H1 (cell line): ENCODE data around the gene GRIA3. TPM values are rescaled to one million over a fixed set of nuclear protein-coding genes. Genes with fewer than 3 reads are reported as not detected.
"Not testable (repeated sequence)": the region's sequence is repeated elsewhere in the genome, so short reads cannot be mapped to it uniquely, and the experiment has no call there.

Experiments
- CTCF ChIA-PET: fragments of 300-600 bp; sonication (Branson Sonifier 250); formaldehyde crosslinking; loops from one replicate; lab custom pipeline; 2021; ENCODE audit not compliant: partially characterized antibody; lab: Charles Lee
- POLR2A ChIA-PET: fragments of 300-600 bp; sonication (Branson Sonifier 250); formaldehyde crosslinking; loops from one replicate; lab custom pipeline; 2021; ENCODE audit warnings: inconsistent platforms; ENCODE audit not compliant: partially characterized antibody; lab: Charles Lee
- DNase-seq, 2 experiments: peaks; one replicate each; pipeline versions ENCODE4 v3.0.0 to v3.0.0-alpha.2; 2010 to 2022; ENCODE audit warnings: low spot score in 2 of 2, low read depth in 1 of 2, mixed read lengths in 1 of 2
- FAIRE-seq: peaks from 2 replicates; lab custom pipeline; 2011; peaks lifted over from hg19 to GRCh38; lab: Jason Lieb, UNC
- H2AFZ ChIP-seq: 2 replicates; pipeline ENCODE4 v1.8.1; 2012; ENCODE audit warnings: low read length, inconsistent platforms
- H2AK5ac ChIP-seq: 2 replicates; pipeline ENCODE4 v1.6.1; 2013; ENCODE audit warnings: low read depth, low read length
- H2BK120ac ChIP-seq: replicated peaks from 2 replicates; pipeline ENCODE3; 2013; ENCODE audit warnings: low read depth, low read length, inconsistent platforms
- H2BK12ac ChIP-seq: 2 replicates; pipeline ENCODE4 v1.6.1; 2013; ENCODE audit warnings: low read depth, low read length
- H2BK15ac ChIP-seq: 2 replicates; pipeline ENCODE4 v1.6.1; 2013; ENCODE audit warnings: low read length
- H2BK20ac ChIP-seq: 2 replicates; pipeline ENCODE4 v1.6.1; 2013; ENCODE audit warnings: low read length
- H2BK5ac ChIP-seq: 2 replicates; pipeline ENCODE4 v1.6.1; 2013; ENCODE audit warnings: low read depth, low read length
- H3K14ac ChIP-seq: 2 replicates; pipeline ENCODE4 v1.6.1; 2013; ENCODE audit warnings: inconsistent platforms; ENCODE audit not compliant: insufficient read length
- H3K18ac ChIP-seq: 2 replicates; pipeline ENCODE4 v1.6.1; 2013; ENCODE audit warnings: low read length; ENCODE audit errors: extremely low read depth
- H3K23ac ChIP-seq: 2 replicates; pipeline ENCODE4 v1.6.1; 2013; ENCODE audit warnings: inconsistent platforms; ENCODE audit not compliant: insufficient read length
- H3K23me2 ChIP-seq: 2 replicates; pipeline ENCODE4 v1.6.1; 2013; ENCODE audit warnings: low read depth, low read length
- H3K27ac ChIP-seq: 2 replicates; pipeline ENCODE4 v1.6.1; 2011; ENCODE audit warnings: low read depth, low read length, inconsistent platforms
- H3K27me3 ChIP-seq, 4 experiments: replicated peaks in 1 of 4; 1 replicate in 1 of 4; 2 replicates in 3 of 4; pipeline versions ENCODE4 v1.6.1 to v1.8.1; 2011 to 2013; ENCODE audit warnings: low read length in 3 of 4, mild to moderate bottlenecking in 3 of 4, inconsistent platforms in 2 of 4, mixed read lengths in 2 of 4, moderate library complexity in 1 of 4; ENCODE audit not compliant: control insufficient read depth in 3 of 4, insufficient read depth in 3 of 4; ENCODE audit errors: extremely low read depth in 1 of 4
- H3K36me3 ChIP-seq, 4 experiments: 2 replicates each; pipeline versions ENCODE4 v1.6.1 to v1.8.1; 2011 to 2013; ENCODE audit warnings: mild to moderate bottlenecking in 4 of 4, low read length in 3 of 4, moderate library complexity in 2 of 4, control low read depth in 1 of 4, inconsistent platforms in 1 of 4; ENCODE audit not compliant: insufficient read depth in 4 of 4, control insufficient read depth in 2 of 4
- H3K4ac ChIP-seq: replicated peaks from 2 replicates; pipeline ENCODE3; 2013; ENCODE audit warnings: low read length, low read depth, mixed read lengths, inconsistent platforms; ENCODE audit not compliant: insufficient read length
- H3K4me1 ChIP-seq, 4 experiments: replicated peaks in 1 of 4; 1 replicate in 1 of 4; 2 replicates in 3 of 4; pipeline versions ENCODE4 v1.6.1 to v1.8.1; 2011 to 2013; ENCODE audit warnings: low read length in 3 of 4, inconsistent platforms in 2 of 4, mixed read lengths in 1 of 4; ENCODE audit not compliant: insufficient read depth in 4 of 4, control insufficient read depth in 3 of 4
- H3K4me2 ChIP-seq, 2 experiments: 2 replicates each; pipeline versions ENCODE4 v1.6.1 to v1.8.1; 2011 to 2013; ENCODE audit warnings: low read depth in 2 of 2, low read length in 2 of 2, control low read depth in 1 of 2, inconsistent platforms in 1 of 2, mild to moderate bottlenecking in 1 of 2; ENCODE audit not compliant: insufficient read depth in 1 of 2
- H3K4me3 ChIP-seq, 4 experiments: fragments of 200-600, 300-600 bp in 1 of 4; sonication (generic), shearing (Covaris generic), sonication (Bioruptor Twin) in 1 of 4; 2 replicates each; pipeline versions ENCODE4 v1.5.1 to v1.8.1; 2011 to 2016; ENCODE audit warnings: low read length in 4 of 4, low read depth in 3 of 4, control low read depth in 2 of 4, inconsistent platforms in 2 of 4, mild to moderate bottlenecking in 2 of 4, mixed read lengths in 1 of 4, moderate library complexity in 1 of 4; ENCODE audit not compliant: insufficient read depth in 2 of 4; ENCODE audit errors: extremely low read depth in 1 of 4
- H3K56ac ChIP-seq: replicated peaks from 2 replicates; pipeline ENCODE3; 2013; ENCODE audit warnings: low read depth, mild to moderate bottlenecking, mixed read lengths, low read length, inconsistent platforms; ENCODE audit not compliant: insufficient read length
- H3K79me1 ChIP-seq: 2 replicates; pipeline ENCODE4 v1.6.1; 2013; ENCODE audit warnings: low read depth, low read length, control low read depth
- H3K79me2 ChIP-seq, 2 experiments: 2 replicates each; pipeline versions ENCODE4 v1.6.1 to v1.8.1; 2012 to 2013; ENCODE audit warnings: low read length in 2 of 2, mild to moderate bottlenecking in 2 of 2, inconsistent platforms in 1 of 2; ENCODE audit not compliant: insufficient read depth in 2 of 2, control insufficient read depth in 1 of 2
- H3K9ac ChIP-seq, 4 experiments: replicated peaks in 1 of 4; 1 replicate in 1 of 4; 2 replicates in 3 of 4; pipeline versions ENCODE4 v1.6.1 to v1.8.1; 2011 to 2013; ENCODE audit warnings: low read depth in 3 of 4, low read length in 3 of 4, control low read depth in 2 of 4, mild to moderate bottlenecking in 2 of 4, moderate library complexity in 2 of 4, inconsistent platforms in 1 of 4; ENCODE audit errors: extremely low read depth in 1 of 4
- H3K9me3 ChIP-seq, 2 experiments: 2 replicates each; pipeline versions ENCODE4 v1.6.1 to v1.8.1; 2012 to 2013; ENCODE audit warnings: mild to moderate bottlenecking in 2 of 2, moderate library complexity in 2 of 2, control low read depth in 1 of 2, inconsistent platforms in 1 of 2, low read depth in 1 of 2, low read length in 1 of 2, mixed read lengths in 1 of 2; ENCODE audit not compliant: insufficient read depth in 2 of 2
- H4K20me1 ChIP-seq, 2 experiments: replicated peaks in 1 of 2; 2 replicates each; pipeline versions ENCODE3 to v1.8.1; 2011 to 2013; ENCODE audit warnings: inconsistent platforms in 2 of 2, low read length in 2 of 2, mild to moderate bottlenecking in 1 of 2; ENCODE audit not compliant: insufficient read depth in 2 of 2, control insufficient read depth in 1 of 2
- H4K5ac ChIP-seq: 2 replicates; pipeline ENCODE4 v1.6.1; 2013; ENCODE audit warnings: low read length, low read depth, mixed read lengths, inconsistent platforms; ENCODE audit not compliant: insufficient read length
- H4K8ac ChIP-seq: 2 replicates; pipeline ENCODE4 v1.8.0; 2013; ENCODE audit warnings: mild to moderate bottlenecking, moderate library complexity, low read length, inconsistent platforms; ENCODE audit not compliant: insufficient read depth; ENCODE audit errors: extremely low read depth
- H4K91ac ChIP-seq: replicated peaks from 2 replicates; pipeline ENCODE3; 2013; ENCODE audit warnings: low read length, mixed read lengths, inconsistent platforms; ENCODE audit not compliant: insufficient read length
- WGBS, 2 experiments: shearing (Covaris generic) in 1 of 2; methylation state at CpG; one replicate each; pipeline versions ENCODE4 v1.1.6 to v1.1.7; 2013 to 2015; ENCODE audit warnings: low lambda C conversion rate in 2 of 2, mixed read lengths in 2 of 2, inconsistent platforms in 1 of 2, low coverage in 1 of 2, missing lambda C conversion rate in 1 of 2; ENCODE audit not compliant: insufficient replicate concordance in 2 of 2, insufficient coverage in 1 of 2, insufficient read length in 1 of 2; ENCODE audit errors: extremely low coverage in 1 of 2, missing lambda C conversion rate in 1 of 2; 5-methylcytosine and 5-hydroxymethylcytosine counted together
- polyA plus RNA-seq, 7 experiments: library from polyadenylated mRNA; depleted of rRNA in 3 of 7; stranded (reverse) in 5 of 7; unstranded in 2 of 7; fragments of >200 nt in 5 of 7; fragments of 200-250 nt in 2 of 7; gene quantifications; 1 replicate in 5 of 7; 2 replicates in 1 of 7; 4 replicates in 1 of 7; pipeline versions ENCODE4 v1.2.1 to v1.2.3, GENCODE V29; 2011 to 2013; ENCODE audit warnings: missing spikeins in 2 of 7, mixed read lengths in 2 of 7
- total RNA-seq: library from RNA; stranded (reverse); fragmentation: NEBNext Ultra II Directional; extraction: Animal tissue kit (Norgen Biotek cat#: 25700); gene quantifications from 2 replicates; pipeline ENCODE4 v1.2.1, GENCODE V29; 2021

GRIA3 gene
- total and polyA plus RNA-seq, 2 of the 8 experiments (the other 6 are each of a cell fraction or from before 2014, with no cell fraction given) = 2.6 to 3.0 TPM

DNA sequence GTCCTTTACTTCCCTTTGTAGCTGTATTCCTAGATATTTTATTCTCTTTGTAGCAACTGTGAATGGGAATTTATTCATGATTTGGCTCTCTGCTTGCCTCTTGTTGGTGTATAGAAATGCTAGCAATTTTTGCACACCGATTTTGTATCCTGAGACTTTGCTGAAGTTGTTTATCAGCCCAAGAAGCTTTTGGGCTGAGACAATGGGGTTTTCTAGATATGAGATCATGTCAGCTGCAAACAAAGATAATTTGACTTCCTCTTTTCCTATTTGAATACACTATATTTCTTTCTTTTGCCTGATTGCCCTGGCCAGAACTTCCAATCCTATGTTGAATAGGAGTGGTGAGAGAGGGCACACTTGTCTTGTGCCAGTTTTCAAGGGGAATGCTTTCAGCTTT lies 346.6 kb downstream of the GRIA3 start:
- DNase-seq, CTCF ChIA-PET, H4K20me1 ChIP-seq: not testable (repeated sequence)

More for the DNA sequence above, 346.6 kb downstream of the GRIA3 start:
- H3K9me3 ChIP-seq, H3K4me1 ChIP-seq, H2BK20ac ChIP-seq, H2AK5ac ChIP-seq, H2BK12ac ChIP-seq, H2BK120ac ChIP-seq, H3K9ac ChIP-seq, FAIRE-seq, H3K23me2 ChIP-seq, H3K4me3 ChIP-seq, H3K23ac ChIP-seq, H3K14ac ChIP-seq, H3K4me2 ChIP-seq, H3K27ac ChIP-seq, H3K4ac ChIP-seq, H2BK15ac ChIP-seq, H3K18ac ChIP-seq, H3K79me1 ChIP-seq, H3K56ac ChIP-seq, H4K5ac ChIP-seq, H2BK5ac ChIP-seq, POLR2A ChIA-PET, H2AFZ ChIP-seq, H3K27me3 ChIP-seq, H4K8ac ChIP-seq, H3K36me3 ChIP-seq, H4K91ac ChIP-seq, H3K79me2 ChIP-seq: not testable (repeated sequence)
- 100% methylated on average over 1 of the region's 1 CpG; no CpG with 5 or more reads in 1 of the 2 experiments for WGBS, 2 experiments
